Neural cell (in vitro differentiated cells): ENCODE measurements around the gene RAI2.

ENCODE experiments used
- EP300 ChIP-seq: fragments of 450-650 bp; conservative IDR thresholded peaks from 2 replicates; pipeline ENCODE4 v1.6.1; 2014; ENCODE audit warnings: antibody characterized with exemption, mild to moderate bottlenecking, moderate library complexity; ENCODE audit not compliant: poor library complexity, severe bottlenecking
- EZH2 ChIP-seq: fragments of 200-600, 300-800 bp; shearing (Covaris generic), sonication (generic); IDR thresholded peaks from 2 replicates; pipeline ENCODE4 v1.6.1; 2014; ENCODE audit warnings: antibody characterized with exemption, low read length, borderline replicate concordance, mild to moderate bottlenecking; ENCODE audit not compliant: insufficient read depth, poor library complexity, severe bottlenecking
- MXI1 ChIP-seq: fragments of 450-650 bp; conservative IDR thresholded peaks from 2 replicates; pipeline ENCODE4 v1.6.1; 2014; ENCODE audit warnings: antibody characterized with exemption, mild to moderate bottlenecking; ENCODE audit not compliant: poor library complexity, severe bottlenecking
- POLR2AphosphoS5 ChIP-seq: IDR thresholded peaks from 2 replicates; pipeline ENCODE4 v1.6.1; 2012
- RAD21 ChIP-seq: fragments of 450-650 bp; conservative IDR thresholded peaks from 2 replicates; pipeline ENCODE4 v1.6.1; 2014; ENCODE audit warnings: antibody characterized with exemption, mild to moderate bottlenecking, moderate library complexity
- SMC3 ChIP-seq: fragments of 450-650 bp; conservative IDR thresholded peaks from 2 replicates; pipeline ENCODE4 v1.6.1; 2014; ENCODE audit warnings: antibody characterized with exemption, mild to moderate bottlenecking, moderate library complexity; ENCODE audit not compliant: poor library complexity
- TAF1 ChIP-seq: IDR thresholded peaks from 2 replicates; pipeline ENCODE4 v1.6.1; 2012; ENCODE audit warnings: low read depth
- TF ChIP-seq, protein P1 (sequence below): fragments of 450-650 bp; IDR thresholded peaks from 2 replicates; pipeline ENCODE4 v1.5.1; 2014; ENCODE audit warnings: antibody characterized with exemption, mild to moderate bottlenecking, moderate library complexity; ENCODE audit not compliant: poor library complexity, severe bottlenecking
- TF ChIP-seq, protein P2 (sequence below): IDR thresholded peaks from 2 replicates; pipeline ENCODE4 v1.6.1; 2012; ENCODE audit warnings: borderline replicate concordance

DNA sequence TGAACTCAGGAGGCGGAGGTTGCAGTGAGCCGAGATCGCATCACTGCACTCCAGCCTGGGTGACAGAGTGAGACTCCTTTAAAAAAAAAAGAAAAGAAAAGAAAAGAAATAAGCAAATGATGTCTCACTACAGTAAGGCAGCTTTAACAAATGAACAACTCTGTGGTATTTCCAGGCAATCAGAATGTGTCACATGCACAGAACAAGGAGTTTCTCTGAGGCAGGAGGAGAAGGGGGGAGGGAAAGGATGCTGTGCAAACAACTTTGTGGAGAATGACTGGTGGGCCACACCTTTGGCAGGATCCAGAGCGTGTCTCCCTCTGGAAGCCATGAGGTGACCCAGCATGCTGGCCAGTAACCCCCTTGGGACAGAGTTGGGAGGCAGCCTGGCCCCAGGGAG is 57.6 kb downstream of the RAI2 start:
- TF ChIP-seq MXI1 (no peak), POLR2AphosphoS5 (no peak), SMC3 (no peak), TAF1 (no peak), EP300 (no peak), EZH2 (no peak), RAD21 (no peak)
- TF ChIP-seq, protein P1, sequence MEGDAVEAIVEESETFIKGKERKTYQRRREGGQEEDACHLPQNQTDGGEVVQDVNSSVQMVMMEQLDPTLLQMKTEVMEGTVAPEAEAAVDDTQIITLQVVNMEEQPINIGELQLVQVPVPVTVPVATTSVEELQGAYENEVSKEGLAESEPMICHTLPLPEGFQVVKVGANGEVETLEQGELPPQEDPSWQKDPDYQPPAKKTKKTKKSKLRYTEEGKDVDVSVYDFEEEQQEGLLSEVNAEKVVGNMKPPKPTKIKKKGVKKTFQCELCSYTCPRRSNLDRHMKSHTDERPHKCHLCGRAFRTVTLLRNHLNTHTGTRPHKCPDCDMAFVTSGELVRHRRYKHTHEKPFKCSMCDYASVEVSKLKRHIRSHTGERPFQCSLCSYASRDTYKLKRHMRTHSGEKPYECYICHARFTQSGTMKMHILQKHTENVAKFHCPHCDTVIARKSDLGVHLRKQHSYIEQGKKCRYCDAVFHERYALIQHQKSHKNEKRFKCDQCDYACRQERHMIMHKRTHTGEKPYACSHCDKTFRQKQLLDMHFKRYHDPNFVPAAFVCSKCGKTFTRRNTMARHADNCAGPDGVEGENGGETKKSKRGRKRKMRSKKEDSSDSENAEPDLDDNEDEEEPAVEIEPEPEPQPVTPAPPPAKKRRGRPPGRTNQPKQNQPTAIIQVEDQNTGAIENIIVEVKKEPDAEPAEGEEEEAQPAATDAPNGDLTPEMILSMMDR, result no peak
- TF ChIP-seq, protein P2, sequence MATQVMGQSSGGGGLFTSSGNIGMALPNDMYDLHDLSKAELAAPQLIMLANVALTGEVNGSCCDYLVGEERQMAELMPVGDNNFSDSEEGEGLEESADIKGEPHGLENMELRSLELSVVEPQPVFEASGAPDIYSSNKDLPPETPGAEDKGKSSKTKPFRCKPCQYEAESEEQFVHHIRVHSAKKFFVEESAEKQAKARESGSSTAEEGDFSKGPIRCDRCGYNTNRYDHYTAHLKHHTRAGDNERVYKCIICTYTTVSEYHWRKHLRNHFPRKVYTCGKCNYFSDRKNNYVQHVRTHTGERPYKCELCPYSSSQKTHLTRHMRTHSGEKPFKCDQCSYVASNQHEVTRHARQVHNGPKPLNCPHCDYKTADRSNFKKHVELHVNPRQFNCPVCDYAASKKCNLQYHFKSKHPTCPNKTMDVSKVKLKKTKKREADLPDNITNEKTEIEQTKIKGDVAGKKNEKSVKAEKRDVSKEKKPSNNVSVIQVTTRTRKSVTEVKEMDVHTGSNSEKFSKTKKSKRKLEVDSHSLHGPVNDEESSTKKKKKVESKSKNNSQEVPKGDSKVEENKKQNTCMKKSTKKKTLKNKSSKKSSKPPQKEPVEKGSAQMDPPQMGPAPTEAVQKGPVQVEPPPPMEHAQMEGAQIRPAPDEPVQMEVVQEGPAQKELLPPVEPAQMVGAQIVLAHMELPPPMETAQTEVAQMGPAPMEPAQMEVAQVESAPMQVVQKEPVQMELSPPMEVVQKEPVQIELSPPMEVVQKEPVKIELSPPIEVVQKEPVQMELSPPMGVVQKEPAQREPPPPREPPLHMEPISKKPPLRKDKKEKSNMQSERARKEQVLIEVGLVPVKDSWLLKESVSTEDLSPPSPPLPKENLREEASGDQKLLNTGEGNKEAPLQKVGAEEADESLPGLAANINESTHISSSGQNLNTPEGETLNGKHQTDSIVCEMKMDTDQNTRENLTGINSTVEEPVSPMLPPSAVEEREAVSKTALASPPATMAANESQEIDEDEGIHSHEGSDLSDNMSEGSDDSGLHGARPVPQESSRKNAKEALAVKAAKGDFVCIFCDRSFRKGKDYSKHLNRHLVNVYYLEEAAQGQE, result no peak
